DND-41 (cell line): ENCODE results near the gene FRAT2.
"Not testable (repeated sequence)": the region's sequence is repeated elsewhere in the genome, so short reads cannot be mapped to it uniquely, and the experiment has no call there.

Source experiments
- ATAC-seq: fragments of 200-7000 bp; cut with Tn5 transposase; 3 replicates; pipeline ENCODE4 v1.9.1; 2021; ENCODE audit warnings: low read depth; ENCODE audit not compliant: insufficient read depth
- DNase-seq: peaks from one replicate; pipeline ENCODE4 v3.0.0-alpha.2; 2020
- H2AFZ ChIP-seq: 2 replicates; pipeline ENCODE4 v1.6.0; 2012; ENCODE audit warnings: low read depth, low read length
- H3K27ac ChIP-seq: 2 replicates; pipeline ENCODE4 v1.5.1; 2012; ENCODE audit warnings: low read length, inconsistent platforms
- H3K27me3 ChIP-seq: fragments of 200-600 bp; sonication (generic); 2 replicates; pipeline ENCODE4 v1.6.0; 2012; ENCODE audit warnings: low read length, mild to moderate bottlenecking, inconsistent platforms; ENCODE audit not compliant: insufficient read depth, poor library complexity
- H3K36me3 ChIP-seq: 2 replicates; pipeline ENCODE4 v1.5.1; 2012; ENCODE audit warnings: low read length, inconsistent platforms; ENCODE audit not compliant: insufficient read depth
- H3K4me1 ChIP-seq: 2 replicates; pipeline ENCODE4 v1.5.1; 2012; ENCODE audit warnings: mild to moderate bottlenecking, low read length; ENCODE audit not compliant: insufficient read depth
- H3K4me2 ChIP-seq: 2 replicates; pipeline ENCODE4 v1.6.0; 2012; ENCODE audit warnings: mild to moderate bottlenecking, moderate library complexity, low read length, inconsistent platforms; ENCODE audit not compliant: insufficient read depth
- H3K4me3 ChIP-seq, 2 experiments: fragments of 200-600 bp in 1 of 2; shearing (Covaris generic) in 1 of 2; 2 replicates each; pipeline ENCODE4 v1.5.1; 2012 to 2016; ENCODE audit warnings: inconsistent platforms in 2 of 2, low read length in 2 of 2, mild to moderate bottlenecking in 2 of 2, low read depth in 1 of 2, moderate library complexity in 1 of 2
- H3K79me2 ChIP-seq: 2 replicates; pipeline ENCODE4 v1.6.0; 2012; ENCODE audit warnings: low read length, inconsistent platforms; ENCODE audit not compliant: insufficient read depth
- H3K9ac ChIP-seq: 2 replicates; pipeline ENCODE4 v1.6.0; 2012; ENCODE audit warnings: low read depth, mild to moderate bottlenecking, inconsistent platforms, low read length, moderate library complexity
- H3K9me3 ChIP-seq: 2 replicates; pipeline ENCODE4 v1.5.1; 2012; ENCODE audit warnings: low read length, moderate library complexity, mild to moderate bottlenecking, inconsistent platforms; ENCODE audit not compliant: insufficient read depth, severe bottlenecking
- H4K20me1 ChIP-seq: 2 replicates; pipeline ENCODE4 v1.6.0; 2012; ENCODE audit warnings: low read length; ENCODE audit not compliant: insufficient read depth
- EZH2 ChIP-seq: IDR thresholded peaks from 3 replicates; pipeline ENCODE4 v1.6.1; 2012; ENCODE audit warnings: borderline replicate concordance, low read depth, mild to moderate bottlenecking, moderate library complexity, low read length, inconsistent platforms; ENCODE audit not compliant: severe bottlenecking
- TF ChIP-seq, protein P1 (sequence below): IDR thresholded peaks from 2 replicates; pipeline ENCODE4 v1.5.1; 2012; ENCODE audit warnings: borderline replicate concordance, low read length, moderate library complexity, mild to moderate bottlenecking; ENCODE audit not compliant: poor library complexity, severe bottlenecking; ENCODE audit errors: extremely low read depth

Gene FRAT2

DNA sequence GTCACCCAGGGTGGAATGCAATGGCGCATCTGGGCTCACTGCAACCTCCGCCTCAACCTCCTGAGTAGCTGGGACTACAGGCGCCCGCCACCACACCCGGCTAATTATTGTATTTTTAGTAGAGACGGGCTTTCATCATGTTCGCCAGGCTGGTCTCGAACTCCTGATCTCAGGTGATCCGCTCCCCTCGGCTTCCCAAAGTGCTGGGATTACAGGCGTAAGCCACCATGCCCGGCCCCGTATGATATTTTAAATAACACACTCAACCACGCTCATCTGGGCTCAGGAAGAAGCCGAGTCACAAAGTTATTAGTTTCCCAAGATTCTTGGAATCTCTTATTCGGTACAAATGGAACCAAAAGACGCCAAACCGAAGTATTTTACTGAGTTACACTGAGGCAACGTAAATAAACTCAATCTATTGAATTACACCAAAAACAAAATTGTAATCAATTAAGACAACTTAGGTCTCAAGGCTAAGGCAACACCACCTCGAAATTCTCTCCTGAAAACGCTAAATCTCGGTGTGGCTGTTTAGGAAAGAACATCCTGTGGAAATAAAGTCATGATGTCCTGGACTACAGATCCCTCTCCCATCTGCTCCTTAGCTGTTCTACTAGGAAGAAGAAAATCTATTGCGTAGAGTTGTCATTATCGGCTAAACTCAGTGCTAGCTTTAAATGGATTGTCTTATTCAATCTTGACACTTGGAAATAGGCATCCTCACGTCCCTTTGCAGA, 43.0 kb downstream of the FRAT2 start:
- DNase-seq (no peak), ATAC-seq (no peak)
- H3K79me2 ChIP-seq, result peaks cover 55% of the 10 kb centered on the region
- TF ChIP-seq EZH2, result no peak
- TF ChIP-seq, protein P1, sequence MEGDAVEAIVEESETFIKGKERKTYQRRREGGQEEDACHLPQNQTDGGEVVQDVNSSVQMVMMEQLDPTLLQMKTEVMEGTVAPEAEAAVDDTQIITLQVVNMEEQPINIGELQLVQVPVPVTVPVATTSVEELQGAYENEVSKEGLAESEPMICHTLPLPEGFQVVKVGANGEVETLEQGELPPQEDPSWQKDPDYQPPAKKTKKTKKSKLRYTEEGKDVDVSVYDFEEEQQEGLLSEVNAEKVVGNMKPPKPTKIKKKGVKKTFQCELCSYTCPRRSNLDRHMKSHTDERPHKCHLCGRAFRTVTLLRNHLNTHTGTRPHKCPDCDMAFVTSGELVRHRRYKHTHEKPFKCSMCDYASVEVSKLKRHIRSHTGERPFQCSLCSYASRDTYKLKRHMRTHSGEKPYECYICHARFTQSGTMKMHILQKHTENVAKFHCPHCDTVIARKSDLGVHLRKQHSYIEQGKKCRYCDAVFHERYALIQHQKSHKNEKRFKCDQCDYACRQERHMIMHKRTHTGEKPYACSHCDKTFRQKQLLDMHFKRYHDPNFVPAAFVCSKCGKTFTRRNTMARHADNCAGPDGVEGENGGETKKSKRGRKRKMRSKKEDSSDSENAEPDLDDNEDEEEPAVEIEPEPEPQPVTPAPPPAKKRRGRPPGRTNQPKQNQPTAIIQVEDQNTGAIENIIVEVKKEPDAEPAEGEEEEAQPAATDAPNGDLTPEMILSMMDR, result no peak
- H2AFZ ChIP-seq, result peak overlapping the region; percentile 88
- H3K4me3 ChIP-seq, result peak overlapping the region; percentile 58 to 79
- H3K9ac ChIP-seq, result peak overlapping the region; percentile 90
- H3K27me3 ChIP-seq, result no peaks in the 10 kb centered on the region
- H3K4me1 ChIP-seq, result peaks cover 25% of the 10 kb centered on the region
- peak overlapping the region; percentile 71 for H3K4me2 ChIP-seq
- H4K20me1 ChIP-seq, result no peaks in the 10 kb centered on the region
- H3K36me3 ChIP-seq, result peaks cover 16% of the 10 kb centered on the region
- peak overlapping the region; percentile 83 for H3K27ac ChIP-seq
- no peaks in the 10 kb centered on the region for H3K9me3 ChIP-seq

DNA sequence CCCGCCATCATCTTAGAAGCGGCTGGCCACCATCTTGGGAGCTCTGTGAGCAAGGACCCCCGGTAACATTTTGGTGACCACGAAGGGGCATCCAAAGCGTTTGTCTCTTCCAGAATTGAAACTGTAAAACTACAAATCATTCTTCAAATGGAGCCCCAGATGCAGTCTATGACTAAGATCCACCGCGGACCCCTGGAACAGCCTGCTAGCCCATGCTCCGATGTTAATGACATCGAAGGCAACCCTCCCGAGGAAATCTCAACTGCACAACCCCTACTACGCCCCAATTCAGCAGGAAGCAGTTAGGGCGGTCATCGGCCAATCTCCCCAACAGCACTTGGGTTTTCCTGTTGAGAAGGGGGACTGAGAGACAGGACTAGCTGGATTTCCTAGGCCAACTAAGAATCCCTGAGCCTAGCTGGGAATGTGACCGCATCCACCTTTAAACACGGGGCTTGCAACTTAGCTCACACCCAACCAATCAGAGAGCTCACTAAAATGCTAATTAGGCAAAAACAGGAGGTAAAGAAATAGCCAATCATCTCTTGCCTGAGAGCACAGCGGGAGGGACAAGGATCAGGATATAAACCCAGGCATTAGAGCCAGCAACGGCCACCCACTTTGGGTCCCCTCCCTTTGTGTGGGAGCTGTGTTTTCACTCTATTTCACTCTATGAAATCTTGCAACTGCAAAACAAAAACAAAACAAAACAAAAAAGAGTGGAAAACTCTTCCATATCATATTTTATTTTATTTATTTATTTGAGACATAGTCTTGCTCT, 43.8 kb downstream of the FRAT2 start:
- Histone ChIP-seq H3K9ac (peak overlapping the region; percentile 90), H3K4me3 (peak overlapping the region; percentile 58 to 79; a peak in 2 of 4 replicates), H3K4me2 (peak overlapping the region; percentile 71), H3K4me1 (peaks cover 25% of the 10 kb centered on the region), H3K36me3 (peaks cover 19% of the 10 kb centered on the region), H3K79me2 (peaks cover 62% of the 10 kb centered on the region)
- not testable (repeated sequence) for H2AFZ ChIP-seq, H3K27ac ChIP-seq, DNase-seq, H3K27me3 ChIP-seq, ATAC-seq, H3K9me3 ChIP-seq, H4K20me1 ChIP-seq

DNA sequence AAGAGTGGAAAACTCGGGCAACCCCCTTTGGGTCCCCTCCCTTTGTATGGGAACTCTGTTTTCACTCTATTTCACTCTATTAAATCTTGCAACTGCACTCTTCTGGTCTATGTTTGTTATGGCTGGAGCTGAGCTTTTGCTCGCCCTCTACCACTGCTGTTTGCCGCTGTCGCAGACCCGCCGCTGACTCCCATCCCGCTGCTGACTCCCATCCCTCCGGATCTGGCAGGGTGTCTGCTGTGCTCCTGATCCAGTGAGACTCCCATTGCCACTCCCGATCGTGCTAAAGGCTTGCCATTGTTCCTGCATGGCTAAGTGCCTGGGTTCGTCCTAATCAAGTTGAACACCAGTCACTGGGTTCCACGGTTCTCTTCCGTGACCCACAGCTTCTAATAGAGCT, 44.5 kb downstream of the FRAT2 start:
- not testable (repeated sequence) for H3K9me3 ChIP-seq, H3K9ac ChIP-seq, H3K4me3 ChIP-seq, H2AFZ ChIP-seq, H3K27me3 ChIP-seq, H3K27ac ChIP-seq, ATAC-seq, DNase-seq, H4K20me1 ChIP-seq
- Histone ChIP-seq H3K79me2 (peaks cover 68% of the 10 kb centered on the region), H3K4me2 (peak overlapping the region; percentile 71; the same call in 1 of the 2 replicates), H3K36me3 (peaks cover 19% of the 10 kb centered on the region), H3K4me1 (peaks cover 25% of the 10 kb centered on the region)
